SK-N-SH (cell line): Measurements from ENCODE around the gene SRCIN1. TPM values are rescaled to one million over a fixed set of nuclear protein-coding genes. Genes with fewer than 3 reads are reported as not detected.
"Not testable (repeated sequence)": the region's sequence is repeated elsewhere in the genome, so short reads cannot be mapped to it uniquely, and the experiment has no call there.

ENCODE experiments used
- CTCF ChIA-PET: fragments of 300-600, 350-600 bp; formaldehyde crosslinking; extraction: SDS; loops from one replicate; lab custom pipeline; 2021; lab: Yijun Ruan, JAX
- POLR2A ChIA-PET: fragments of 350-600 bp; sonication (Branson Sonifier 250); formaldehyde crosslinking; extraction: SDS; loops from one replicate; lab custom pipeline; 2020; ENCODE audit warnings: antibody characterized with exemption, inconsistent platforms; lab: Yijun Ruan, JAX
- DNase-seq: peaks from one replicate; pipeline ENCODE4 v3.0.0; 2012
- H2AFZ ChIP-seq: fragments of 200-600 bp; sonication (generic); 2 replicates; pipeline ENCODE4 v1.8.1; 2016; ENCODE audit warnings: antibody characterized with exemption, mild to moderate bottlenecking, low read depth
- H3F3A ChIP-seq: fragments of 200-600 bp; sonication (generic); replicated peaks from 2 replicates; pipeline ENCODE3; 2016; ENCODE audit warnings: antibody characterized with exemption, mild to moderate bottlenecking; ENCODE audit not compliant: insufficient read depth
- H3K27ac ChIP-seq, 2 experiments: fragments of 200-500 bp in 1 of 2; fragments of 200-600 bp in 1 of 2; sonication (Bioruptor generic) in 1 of 2; sonication (generic), shearing (Covaris generic) in 1 of 2; 2 replicates each; pipeline versions ENCODE4 v1.5.1 to v1.6.1; 2014 to 2016; ENCODE audit warnings: low read depth in 2 of 2, inconsistent platforms in 1 of 2, low read length in 1 of 2, mild to moderate bottlenecking in 1 of 2, mixed read lengths in 1 of 2
- H3K27me3 ChIP-seq: fragments of 200-600 bp; sonication (generic), shearing (Covaris generic); 2 replicates; pipeline ENCODE4 v1.6.1; 2016; ENCODE audit warnings: mixed run types; ENCODE audit not compliant: insufficient read depth
- H3K36me3 ChIP-seq, 2 experiments: fragments of 200-500 bp in 1 of 2; fragments of 200-600 bp in 1 of 2; sonication (Bioruptor generic) in 1 of 2; sonication (generic) in 1 of 2; replicated peaks in 1 of 2; 2 replicates each; pipeline versions ENCODE3 to v1.5.1; 2014 to 2016; ENCODE audit warnings: low read length in 1 of 2, mild to moderate bottlenecking in 1 of 2; ENCODE audit not compliant: insufficient read depth in 2 of 2, control insufficient read depth in 1 of 2
- H3K4me1 ChIP-seq, 2 experiments: fragments of 200-500 bp in 1 of 2; fragments of 200-600 bp in 1 of 2; sonication (Bioruptor generic) in 1 of 2; sonication (generic), shearing (Covaris generic) in 1 of 2; 2 replicates each; pipeline versions ENCODE4 v1.5.1 to v1.6.1; 2014 to 2016; ENCODE audit warnings: low read depth in 1 of 2, low read length in 1 of 2, mixed run types in 1 of 2; ENCODE audit not compliant: insufficient read depth in 2 of 2, control insufficient read depth in 1 of 2
- H3K4me2 ChIP-seq: fragments of 200-600 bp; sonication (generic), shearing (Covaris generic); 2 replicates; pipeline ENCODE4 v1.6.1; 2017; ENCODE audit warnings: mixed run types
- H3K4me3 ChIP-seq, 2 experiments: fragments of 200-500 bp in 1 of 2; fragments of 200-600 bp in 1 of 2; sonication (Bioruptor generic) in 1 of 2; sonication (generic), shearing (Covaris generic) in 1 of 2; 2 replicates each; pipeline versions ENCODE4 v1.5.1 to v1.8.1; 2014 to 2016; ENCODE audit warnings: low read depth in 2 of 2, inconsistent platforms in 1 of 2, low read length in 1 of 2, mild to moderate bottlenecking in 1 of 2, mixed read lengths in 1 of 2, moderate library complexity in 1 of 2
- H3K79me2 ChIP-seq: fragments of 200-600 bp; sonication (generic); 2 replicates; pipeline ENCODE4 v1.8.1; 2017; ENCODE audit warnings: mild to moderate bottlenecking; ENCODE audit not compliant: insufficient read depth
- H3K9ac ChIP-seq: fragments of 200-600 bp; sonication (generic); 2 replicates; pipeline ENCODE4 v1.6.1; 2017; ENCODE audit warnings: mixed run types
- H3K9me2 ChIP-seq: fragments of 200-600 bp; sonication (generic); 2 replicates; pipeline ENCODE4 v1.6.1; 2017; ENCODE audit warnings: mixed run types
- H3K9me3 ChIP-seq: fragments of 200-600 bp; sonication (generic); 2 replicates; pipeline ENCODE4 v1.6.1; 2017; ENCODE audit warnings: mixed run types, mild to moderate bottlenecking, moderate library complexity
- H4K20me1 ChIP-seq: fragments of 200-600 bp; sonication (generic); 2 replicates; pipeline ENCODE4 v1.6.1; 2017; ENCODE audit warnings: mild to moderate bottlenecking, mixed run types; ENCODE audit not compliant: insufficient read depth
- CHD2 ChIP-seq: fragments of 150-350 bp; IDR thresholded peaks from 2 replicates; pipeline ENCODE4 v1.6.1; 2018; ENCODE audit warnings: low read length; ENCODE audit not compliant: partially characterized antibody
- FOSL2 ChIP-seq: IDR thresholded peaks from 2 replicates; pipeline ENCODE4 v1.4.0; 2012; ENCODE audit warnings: low read depth, mild to moderate bottlenecking, moderate library complexity, borderline replicate concordance
- FOXJ3 ChIP-seq: sonication (generic); formaldehyde crosslinking; IDR thresholded peaks from 2 replicates; pipeline ENCODE4 v1.5.1; 2020; ENCODE audit warnings: mild to moderate bottlenecking, missing genetic modification reagents
- FOXM1 ChIP-seq: IDR thresholded peaks from 2 replicates; pipeline ENCODE4 v1.4.0; 2012; ENCODE audit warnings: low read depth, mild to moderate bottlenecking
- GATA2 ChIP-seq: sonication (generic); formaldehyde crosslinking; IDR thresholded peaks from 2 replicates; pipeline ENCODE4 v1.5.0; 2020; ENCODE audit warnings: mild to moderate bottlenecking, missing genetic modification reagents
- RAD21 ChIP-seq: IDR thresholded peaks from 2 replicates; pipeline ENCODE4 v1.6.1; 2012; ENCODE audit warnings: mild to moderate bottlenecking, low read length
- TAF1 ChIP-seq: IDR thresholded peaks from 2 replicates; pipeline ENCODE4 v1.6.1; 2012; ENCODE audit warnings: low read depth, mild to moderate bottlenecking, low read length, moderate library complexity, borderline replicate concordance
- TEAD4 ChIP-seq: IDR thresholded peaks from 2 replicates; pipeline ENCODE4 v1.4.0; 2012; ENCODE audit warnings: mild to moderate bottlenecking, borderline replicate concordance; ENCODE audit not compliant: insufficient read depth
- YY1 ChIP-seq: IDR thresholded peaks from 2 replicates; pipeline ENCODE4 v1.4.0; 2012; ENCODE audit warnings: low read depth, mild to moderate bottlenecking
- WGBS: methylation state at CpG from one replicate; pipeline ENCODE4 v1.1.6; 2017; ENCODE audit warnings: low lambda C conversion rate; 5-methylcytosine and 5-hydroxymethylcytosine counted together
- polyA plus RNA-seq, 3 experiments: library from polyadenylated mRNA; depleted of rRNA; stranded (reverse); fragments of >200 nt; gene quantifications; 2 replicates each; pipeline ENCODE4 v1.2.3, GENCODE V29; 2012
- TF ChIP-seq, protein P1 (sequence below): IDR thresholded peaks from 2 replicates; pipeline ENCODE4 v1.4.0; 2012; ENCODE audit warnings: low read depth
- TF ChIP-seq, protein P2 (sequence below): IDR thresholded peaks from 2 replicates; pipeline ENCODE4 v1.6.1; 2012; ENCODE audit warnings: mild to moderate bottlenecking, low read depth, low read length, moderate library complexity
- TF ChIP-seq, protein P3 (sequence below): IDR thresholded peaks from 2 replicates; pipeline ENCODE4 v1.4.0; 2012; ENCODE audit warnings: low read depth, borderline replicate concordance
- TF ChIP-seq, protein P4 (sequence below): fragments of 150-350 bp; IDR thresholded peaks from 2 replicates; pipeline ENCODE4 v1.6.1; 2016; ENCODE audit warnings: mild to moderate bottlenecking, low read depth, low read length

SRCIN1 gene
- polyA plus RNA-seq, 1 of the 3 experiments (the other 2 are of a cell fraction), result 1.0 TPM

DNA sequence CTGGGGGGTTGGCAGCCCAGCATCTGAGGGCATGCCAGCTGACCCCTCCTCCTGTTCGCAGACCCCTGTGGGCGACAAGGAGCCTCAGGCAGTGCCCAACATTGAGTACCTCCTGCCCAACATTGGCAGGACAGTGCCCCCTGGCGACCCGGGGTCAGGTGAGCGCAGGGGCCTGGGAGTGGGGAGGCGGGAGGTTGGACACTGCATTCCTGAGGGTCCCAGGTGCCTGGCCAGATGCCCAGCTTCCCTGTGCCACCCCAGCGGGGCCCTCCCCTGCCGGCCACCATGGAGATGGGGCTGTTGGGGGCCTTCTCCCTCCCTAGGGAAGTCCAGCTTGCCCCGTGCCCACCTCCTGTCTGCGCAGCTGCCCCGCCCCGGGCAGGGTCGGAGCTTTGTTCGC is 107.4 kb downstream of the SRCIN1 start:
- Histone ChIP-seq H3K9me2 (no peaks in the 10 kb centered on the region), H3K4me3 (no peak overlapping the region), H3K9ac (no peak overlapping the region), H3K36me3 (peaks cover 40 to 60% of the 10 kb centered on the region in 2 experiments), H3K4me1 (no peaks in the 10 kb centered on the region), H3K79me2 (no peaks in the 10 kb centered on the region), H3K27me3 (no peaks in the 10 kb centered on the region), H3K4me2 (no peak overlapping the region), H3K27ac (no peak overlapping the region), H4K20me1 (no peaks in the 10 kb centered on the region), H2AFZ (no peak overlapping the region), H3K9me3 (no peaks in the 10 kb centered on the region), H3F3A (no peaks in the 10 kb centered on the region)
- TF ChIP-seq, protein P1, sequence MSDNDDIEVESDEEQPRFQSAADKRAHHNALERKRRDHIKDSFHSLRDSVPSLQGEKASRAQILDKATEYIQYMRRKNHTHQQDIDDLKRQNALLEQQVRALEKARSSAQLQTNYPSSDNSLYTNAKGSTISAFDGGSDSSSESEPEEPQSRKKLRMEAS, result no peak
- TF ChIP-seq FOSL2 (no peak), TAF1 (no peak), RAD21 (no peak), FOXJ3 (CRISPR knock-in tag) (no peak), TEAD4 (no peak), CHD2 (no peak), FOXM1 (no peak), YY1 (no peak), GATA2 (no peak)
- TF ChIP-seq, protein P2, sequence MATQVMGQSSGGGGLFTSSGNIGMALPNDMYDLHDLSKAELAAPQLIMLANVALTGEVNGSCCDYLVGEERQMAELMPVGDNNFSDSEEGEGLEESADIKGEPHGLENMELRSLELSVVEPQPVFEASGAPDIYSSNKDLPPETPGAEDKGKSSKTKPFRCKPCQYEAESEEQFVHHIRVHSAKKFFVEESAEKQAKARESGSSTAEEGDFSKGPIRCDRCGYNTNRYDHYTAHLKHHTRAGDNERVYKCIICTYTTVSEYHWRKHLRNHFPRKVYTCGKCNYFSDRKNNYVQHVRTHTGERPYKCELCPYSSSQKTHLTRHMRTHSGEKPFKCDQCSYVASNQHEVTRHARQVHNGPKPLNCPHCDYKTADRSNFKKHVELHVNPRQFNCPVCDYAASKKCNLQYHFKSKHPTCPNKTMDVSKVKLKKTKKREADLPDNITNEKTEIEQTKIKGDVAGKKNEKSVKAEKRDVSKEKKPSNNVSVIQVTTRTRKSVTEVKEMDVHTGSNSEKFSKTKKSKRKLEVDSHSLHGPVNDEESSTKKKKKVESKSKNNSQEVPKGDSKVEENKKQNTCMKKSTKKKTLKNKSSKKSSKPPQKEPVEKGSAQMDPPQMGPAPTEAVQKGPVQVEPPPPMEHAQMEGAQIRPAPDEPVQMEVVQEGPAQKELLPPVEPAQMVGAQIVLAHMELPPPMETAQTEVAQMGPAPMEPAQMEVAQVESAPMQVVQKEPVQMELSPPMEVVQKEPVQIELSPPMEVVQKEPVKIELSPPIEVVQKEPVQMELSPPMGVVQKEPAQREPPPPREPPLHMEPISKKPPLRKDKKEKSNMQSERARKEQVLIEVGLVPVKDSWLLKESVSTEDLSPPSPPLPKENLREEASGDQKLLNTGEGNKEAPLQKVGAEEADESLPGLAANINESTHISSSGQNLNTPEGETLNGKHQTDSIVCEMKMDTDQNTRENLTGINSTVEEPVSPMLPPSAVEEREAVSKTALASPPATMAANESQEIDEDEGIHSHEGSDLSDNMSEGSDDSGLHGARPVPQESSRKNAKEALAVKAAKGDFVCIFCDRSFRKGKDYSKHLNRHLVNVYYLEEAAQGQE, result no peak
- TF ChIP-seq, protein P3, sequence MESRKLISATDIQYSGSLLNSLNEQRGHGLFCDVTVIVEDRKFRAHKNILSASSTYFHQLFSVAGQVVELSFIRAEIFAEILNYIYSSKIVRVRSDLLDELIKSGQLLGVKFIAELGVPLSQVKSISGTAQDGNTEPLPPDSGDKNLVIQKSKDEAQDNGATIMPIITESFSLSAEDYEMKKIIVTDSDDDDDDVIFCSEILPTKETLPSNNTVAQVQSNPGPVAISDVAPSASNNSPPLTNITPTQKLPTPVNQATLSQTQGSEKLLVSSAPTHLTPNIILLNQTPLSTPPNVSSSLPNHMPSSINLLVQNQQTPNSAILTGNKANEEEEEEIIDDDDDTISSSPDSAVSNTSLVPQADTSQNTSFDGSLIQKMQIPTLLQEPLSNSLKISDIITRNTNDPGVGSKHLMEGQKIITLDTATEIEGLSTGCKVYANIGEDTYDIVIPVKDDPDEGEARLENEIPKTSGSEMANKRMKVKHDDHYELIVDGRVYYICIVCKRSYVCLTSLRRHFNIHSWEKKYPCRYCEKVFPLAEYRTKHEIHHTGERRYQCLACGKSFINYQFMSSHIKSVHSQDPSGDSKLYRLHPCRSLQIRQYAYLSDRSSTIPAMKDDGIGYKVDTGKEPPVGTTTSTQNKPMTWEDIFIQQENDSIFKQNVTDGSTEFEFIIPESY, result no peak
- TF ChIP-seq, protein P4, sequence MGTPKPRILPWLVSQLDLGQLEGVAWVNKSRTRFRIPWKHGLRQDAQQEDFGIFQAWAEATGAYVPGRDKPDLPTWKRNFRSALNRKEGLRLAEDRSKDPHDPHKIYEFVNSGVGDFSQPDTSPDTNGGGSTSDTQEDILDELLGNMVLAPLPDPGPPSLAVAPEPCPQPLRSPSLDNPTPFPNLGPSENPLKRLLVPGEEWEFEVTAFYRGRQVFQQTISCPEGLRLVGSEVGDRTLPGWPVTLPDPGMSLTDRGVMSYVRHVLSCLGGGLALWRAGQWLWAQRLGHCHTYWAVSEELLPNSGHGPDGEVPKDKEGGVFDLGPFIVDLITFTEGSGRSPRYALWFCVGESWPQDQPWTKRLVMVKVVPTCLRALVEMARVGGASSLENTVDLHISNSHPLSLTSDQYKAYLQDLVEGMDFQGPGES, result no peak
- no peak for DNase-seq
- ChIA-PET CTCF (interaction anchor here (4.2 kb wide), 1 partner anchor 11 kb away, joined by 20 read pairs; no protein-coding TSS in a partner anchor), POLR2A (no interaction called here)
- 100% methylated on average over 5 of the region's 14 CpGs for WGBS

DNA sequence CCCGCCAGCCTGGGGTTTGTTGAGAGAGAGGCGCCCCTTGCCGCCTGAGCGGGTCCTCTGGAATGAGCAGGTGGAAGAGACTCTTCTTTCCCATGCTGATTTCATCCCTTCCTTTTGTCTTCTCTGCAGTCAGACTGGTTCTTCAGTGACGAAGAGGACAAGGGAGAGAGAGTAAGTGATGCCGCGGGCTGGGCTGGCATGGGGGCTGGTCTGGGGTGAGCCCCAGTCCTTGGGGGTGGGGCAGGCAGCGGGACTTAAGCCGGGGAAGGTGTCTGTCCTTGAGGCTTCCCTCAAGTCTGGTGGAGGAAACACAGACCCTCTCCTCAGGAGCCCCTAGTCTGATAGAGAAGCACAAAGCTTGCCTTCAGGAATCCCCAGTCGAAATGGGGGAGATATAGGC is 108.1 kb downstream of the SRCIN1 start:
- H3K4me3 ChIP-seq, H3K9me3 ChIP-seq, H3F3A ChIP-seq, H3K9ac ChIP-seq, H3K79me2 ChIP-seq, H3K4me2 ChIP-seq, H3K27me3 ChIP-seq, H4K20me1 ChIP-seq, H3K9me2 ChIP-seq, POLR2A ChIA-PET, DNase-seq, H3K27ac ChIP-seq, H3K4me1 ChIP-seq, H2AFZ ChIP-seq: not testable (repeated sequence)
- whole genome bisulfite sequencing, result 94% methylated on average over 7 of the region's 10 CpGs
- CTCF ChIA-PET, result interaction anchor here (0.8 to 4.2 kb wide), 2 partner anchors 12 to 74 kb away, joined by 4 to 20 read pairs; no protein-coding TSS in a partner anchor
- H3K36me3 ChIP-seq, result peaks cover 44 to 56% of the 10 kb centered on the region in 2 experiments

DNA sequence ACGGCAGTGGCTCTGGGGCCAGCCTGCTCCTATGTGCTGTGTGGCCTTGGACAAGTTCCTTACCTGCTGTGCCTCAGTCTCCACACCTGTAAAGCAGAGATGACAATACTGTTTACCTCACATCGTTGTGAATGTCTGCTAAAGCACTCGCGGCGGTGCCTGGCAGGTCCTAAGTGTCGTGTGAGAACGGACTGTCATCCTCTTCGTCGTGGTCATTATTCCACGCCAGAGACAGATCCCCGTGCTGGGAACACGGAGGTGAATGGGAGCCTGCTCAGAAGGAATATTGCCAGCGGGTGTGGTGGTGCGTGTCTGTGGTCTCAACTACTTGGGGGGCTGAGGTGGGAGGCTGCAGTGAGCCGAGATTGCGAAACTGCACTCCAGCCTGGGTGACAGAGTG is 111.6 kb downstream of the SRCIN1 start:
- H3K4me3 ChIP-seq, result not testable (repeated sequence)

More for the DNA sequence above, 111.6 kb downstream of the SRCIN1 start:
- H3F3A ChIP-seq, H3K9me2 ChIP-seq, H3K79me2 ChIP-seq, H3K27ac ChIP-seq, H3K9me3 ChIP-seq, DNase-seq, H4K20me1 ChIP-seq, H3K27me3 ChIP-seq, H2AFZ ChIP-seq, H3K4me2 ChIP-seq, H3K9ac ChIP-seq, POLR2A ChIA-PET, H3K4me1 ChIP-seq: not testable (repeated sequence)
- CTCF ChIA-PET, result interaction anchor here (1.8 to 4.2 kb wide), 2 partner anchors 15 to 64 kb away, joined by 6 to 20 read pairs; no protein-coding TSS in a partner anchor
- peaks cover 43 to 49% of the 10 kb centered on the region in 2 experiments for H3K36me3 ChIP-seq
- 90% methylated on average over 16 of the region's 16 CpGs for WGBS
